ENCODE results near the gene COA8. TPM values are rescaled to one million over a fixed set of nuclear protein-coding genes. Genes with fewer than 3 reads are reported as not detected.

The COA8 gene
- total RNA-seq, 1 donor from 2014 or later: 45.8 TPM

DNA sequence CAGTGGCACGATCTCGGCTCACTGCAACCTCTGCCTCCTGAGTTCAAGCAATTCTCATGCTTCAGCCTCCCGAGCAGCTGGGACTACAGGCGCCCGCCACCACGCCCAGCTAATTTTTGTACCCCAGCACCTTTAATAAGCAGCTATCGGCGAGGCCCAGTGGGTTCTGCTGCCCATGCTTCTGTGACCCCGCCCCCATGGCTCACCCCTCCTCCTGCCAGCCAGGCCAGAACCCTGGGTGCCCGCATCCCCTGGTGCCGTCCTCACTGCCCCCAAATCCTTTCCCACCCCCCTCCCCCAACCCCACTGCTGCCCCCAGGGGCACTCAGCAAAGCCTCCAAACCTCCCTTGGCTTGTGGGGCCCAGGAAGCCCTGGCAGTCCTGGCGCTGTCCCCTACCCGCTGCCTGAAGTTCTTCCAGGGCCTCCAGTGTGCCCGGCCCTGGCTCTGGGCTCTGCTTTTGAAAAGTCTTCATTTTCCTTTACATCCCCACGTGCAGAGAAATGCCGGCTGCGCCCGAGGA is 14.8 kb upstream of the COA8 start:
- DNase-seq (ENCODE audit: low spot score): no peak

DNA sequence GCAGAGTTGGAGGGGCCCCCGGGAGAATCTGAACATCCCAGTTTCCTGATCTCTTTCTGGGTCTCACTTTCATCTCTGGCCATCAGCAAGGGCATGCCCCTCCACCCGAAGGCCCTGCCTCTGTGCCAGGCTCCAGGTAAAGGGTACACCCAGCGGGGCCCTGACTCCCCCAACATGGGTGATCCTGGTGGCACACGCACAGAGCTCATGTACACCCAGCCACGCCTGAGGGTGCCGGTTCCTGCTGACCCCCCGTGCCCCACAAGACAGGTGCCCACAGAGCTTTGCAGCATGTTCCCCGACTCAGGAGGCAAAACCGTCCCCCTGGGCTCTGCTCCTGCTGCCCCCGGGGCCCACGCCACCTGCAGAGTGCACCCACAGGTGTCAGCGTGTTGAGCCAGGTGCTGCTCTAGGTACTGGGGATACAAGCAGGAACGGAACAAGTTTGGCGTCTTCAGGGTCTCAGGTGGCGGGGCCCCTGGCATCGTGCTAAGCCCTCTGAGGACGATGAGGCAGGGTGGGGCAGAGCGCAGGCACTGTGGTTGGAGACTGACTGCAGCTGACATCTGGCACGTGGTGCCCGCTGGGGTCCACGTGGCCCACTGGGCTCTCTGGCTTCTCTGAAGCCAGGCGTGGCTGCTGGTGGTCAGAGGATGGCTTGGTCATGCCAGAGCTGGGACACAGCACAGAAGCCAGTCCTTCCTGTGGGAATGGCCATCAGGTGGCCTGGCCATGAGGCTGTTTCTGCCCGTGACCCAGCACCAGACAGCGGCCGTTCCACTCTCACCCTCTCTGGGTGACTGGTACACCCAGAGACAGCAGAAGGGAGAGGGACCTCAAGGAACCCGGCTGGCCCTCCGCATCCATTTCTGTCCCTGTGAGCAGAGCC is 14.1 kb upstream of the COA8 start:
- DNase-seq (ENCODE audit: low spot score): no peak

DNA sequence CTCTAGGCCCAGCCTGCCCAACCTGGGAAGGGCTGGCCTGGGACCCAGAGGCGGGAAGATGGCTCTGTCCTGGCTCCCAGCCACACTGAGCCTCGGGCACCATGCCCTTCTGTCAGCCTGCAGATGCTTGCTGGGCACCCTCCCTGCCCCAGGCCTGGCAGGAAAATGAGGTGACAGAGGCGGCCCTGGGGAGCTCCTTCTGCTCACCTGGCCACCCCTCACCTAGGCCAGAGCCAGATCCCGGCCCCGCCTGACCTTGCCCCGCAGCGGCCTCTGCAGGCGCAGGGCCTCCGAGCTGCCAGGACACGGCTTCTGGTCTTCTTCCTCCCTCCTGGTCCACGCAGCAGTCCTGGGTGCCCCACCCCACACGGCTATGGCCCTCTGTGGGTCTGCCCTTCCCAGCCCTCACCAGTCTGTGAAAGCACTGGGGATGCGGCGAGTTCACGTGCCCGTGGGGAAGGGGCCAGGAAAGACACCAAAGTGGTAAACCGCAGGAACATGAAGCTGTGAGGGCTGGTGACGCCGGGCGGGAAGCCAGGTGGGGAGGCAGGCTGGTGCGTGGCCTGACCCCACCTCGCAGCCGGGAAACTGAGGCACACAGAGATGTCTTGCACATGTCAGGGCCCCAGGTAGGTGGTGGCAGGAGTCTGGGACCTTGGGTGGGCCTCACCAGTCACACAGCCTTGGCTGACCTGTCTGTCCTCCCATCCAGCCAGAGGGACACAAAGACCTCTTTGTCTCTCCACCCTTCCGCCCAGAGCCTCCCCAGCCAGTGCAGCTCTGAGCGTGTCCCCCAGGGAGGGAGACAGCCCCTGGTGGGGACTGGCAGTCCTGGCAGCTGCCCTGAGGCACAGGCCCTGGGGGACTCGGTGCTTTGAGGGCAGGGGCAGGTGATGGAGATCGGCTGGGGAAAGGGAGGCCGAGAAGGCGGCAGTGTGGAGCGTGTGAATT is 13.1 kb upstream of the COA8 start:
- DNase-seq (ENCODE audit: low spot score): no peak

DNA sequence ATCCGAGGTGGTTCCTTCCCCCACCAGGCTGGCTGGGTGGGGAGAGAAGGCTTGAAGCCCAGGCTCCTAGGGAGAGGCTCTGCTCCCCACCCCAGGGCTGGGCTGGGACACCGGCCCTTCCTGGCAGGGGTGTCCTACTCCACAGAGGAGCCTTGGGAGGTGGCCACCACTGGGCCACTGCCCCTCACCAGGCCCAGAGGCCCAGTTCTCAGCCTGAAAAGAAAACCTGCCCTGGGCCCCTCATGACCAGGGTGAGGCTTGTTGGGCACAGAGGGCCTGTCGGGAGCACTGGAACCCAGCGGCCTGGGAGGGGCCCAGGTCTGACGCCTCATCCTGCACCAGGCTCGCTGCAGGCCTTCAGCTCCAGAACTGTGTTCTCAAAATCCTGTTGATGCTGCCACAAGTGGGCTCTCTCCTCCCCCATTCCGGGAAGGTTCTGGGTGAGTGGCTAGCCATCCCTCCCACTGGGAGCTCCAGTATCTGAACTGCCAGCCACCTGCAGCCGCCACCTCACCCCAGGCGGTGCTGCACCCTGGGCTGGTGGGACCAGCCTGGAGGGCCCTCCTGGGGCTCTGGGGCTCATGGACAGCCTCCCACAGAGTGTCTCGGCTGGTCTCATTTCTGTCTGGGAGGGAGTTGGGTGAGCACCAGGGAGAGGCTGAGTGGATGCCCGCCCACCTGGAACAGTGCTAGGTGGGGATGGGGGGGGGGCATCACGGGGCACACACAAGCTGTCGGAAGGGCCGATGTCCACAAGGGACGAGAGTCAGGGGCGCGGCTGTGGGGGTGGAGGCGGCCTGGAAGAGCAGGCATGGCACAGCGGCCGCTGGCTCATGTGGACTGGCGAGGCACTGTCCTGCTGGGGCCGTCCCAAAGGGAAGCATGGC is 12.1 kb upstream of the COA8 start:
- no peak for DNase-seq (ENCODE audit: low spot score)

DNA sequence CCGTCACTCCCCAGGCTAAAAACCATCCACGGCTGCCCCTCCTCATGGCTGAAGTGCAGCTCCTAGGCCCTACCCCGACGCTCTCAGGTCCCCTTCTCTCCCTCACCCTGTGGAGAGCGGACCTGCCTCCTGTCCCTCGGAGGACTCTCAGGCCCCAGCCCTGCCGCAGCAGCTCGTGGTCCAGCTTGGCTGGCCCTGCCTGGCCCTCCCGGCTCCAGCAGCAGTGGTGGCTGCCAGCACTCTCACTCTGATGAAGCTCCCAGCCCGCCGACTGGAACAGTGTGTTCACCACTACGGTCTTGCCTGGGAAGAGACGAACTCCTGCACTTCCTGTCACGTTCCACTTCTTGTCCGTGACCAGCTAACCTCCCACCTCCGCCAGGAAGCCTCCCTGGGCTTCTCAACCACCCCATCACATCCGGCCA is 11.4 kb upstream of the COA8 start:
- no peak for DNase-seq (ENCODE audit: low spot score)

DNA sequence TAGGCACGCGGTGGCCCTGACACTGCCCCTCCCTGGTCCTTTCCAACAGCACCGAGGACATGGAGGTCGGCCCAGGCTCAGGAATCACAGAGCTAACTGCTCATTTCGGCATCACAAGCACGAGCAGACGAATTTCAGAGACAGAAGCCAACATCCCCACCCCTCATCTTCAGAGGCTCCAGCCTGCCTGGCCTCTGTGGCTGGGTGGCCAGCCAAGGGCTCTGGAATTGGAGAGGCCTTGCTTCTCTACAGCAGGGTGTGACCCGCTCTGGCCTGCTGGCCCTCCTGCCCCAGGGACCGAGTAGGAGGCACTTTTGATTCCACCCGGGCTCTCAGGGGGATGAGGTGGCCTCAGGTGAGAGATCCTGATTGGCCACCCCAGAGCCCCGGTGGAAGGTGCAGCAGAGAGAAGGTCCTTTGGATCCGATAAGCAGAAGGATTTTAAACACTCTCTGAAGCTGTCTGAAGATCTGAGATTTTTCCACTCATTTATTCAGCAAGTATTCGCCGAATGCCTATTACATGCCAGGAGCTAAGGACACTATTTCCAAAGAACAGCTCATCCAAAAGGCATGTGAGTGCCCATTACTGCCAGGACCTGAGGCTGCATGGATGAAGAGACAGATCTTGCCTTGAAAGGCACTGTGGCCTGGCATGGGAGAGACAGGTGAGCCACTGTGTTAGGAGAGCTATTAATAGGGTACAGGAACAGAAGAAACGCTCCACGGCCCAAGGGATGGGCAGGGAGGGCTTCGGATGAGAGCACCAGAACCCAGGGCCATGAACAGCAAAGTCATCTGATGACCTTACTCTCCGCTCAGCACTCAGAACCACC is 10.5 kb upstream of the COA8 start:
- no peak for DNase-seq (ENCODE audit: low spot score)

DNA sequence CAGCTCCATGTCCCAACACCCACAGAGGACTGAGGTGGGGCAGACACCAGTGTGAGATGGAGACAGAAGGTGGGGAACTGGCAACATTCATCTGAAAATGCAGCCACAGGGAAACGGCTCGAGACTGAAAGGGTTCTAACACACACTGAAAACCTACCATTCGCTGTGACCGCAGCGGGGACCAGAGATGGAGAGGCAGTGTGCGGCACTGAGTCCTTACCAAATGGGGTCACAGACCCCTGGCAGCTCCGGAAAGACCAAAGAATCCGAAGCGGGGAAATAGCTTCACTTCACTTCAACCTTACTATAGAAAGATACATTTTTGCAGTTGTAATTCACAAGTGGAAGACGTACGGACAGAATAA is 9.9 kb upstream of the COA8 start:
- no peak for DNase-seq (ENCODE audit: low spot score)

DNA sequence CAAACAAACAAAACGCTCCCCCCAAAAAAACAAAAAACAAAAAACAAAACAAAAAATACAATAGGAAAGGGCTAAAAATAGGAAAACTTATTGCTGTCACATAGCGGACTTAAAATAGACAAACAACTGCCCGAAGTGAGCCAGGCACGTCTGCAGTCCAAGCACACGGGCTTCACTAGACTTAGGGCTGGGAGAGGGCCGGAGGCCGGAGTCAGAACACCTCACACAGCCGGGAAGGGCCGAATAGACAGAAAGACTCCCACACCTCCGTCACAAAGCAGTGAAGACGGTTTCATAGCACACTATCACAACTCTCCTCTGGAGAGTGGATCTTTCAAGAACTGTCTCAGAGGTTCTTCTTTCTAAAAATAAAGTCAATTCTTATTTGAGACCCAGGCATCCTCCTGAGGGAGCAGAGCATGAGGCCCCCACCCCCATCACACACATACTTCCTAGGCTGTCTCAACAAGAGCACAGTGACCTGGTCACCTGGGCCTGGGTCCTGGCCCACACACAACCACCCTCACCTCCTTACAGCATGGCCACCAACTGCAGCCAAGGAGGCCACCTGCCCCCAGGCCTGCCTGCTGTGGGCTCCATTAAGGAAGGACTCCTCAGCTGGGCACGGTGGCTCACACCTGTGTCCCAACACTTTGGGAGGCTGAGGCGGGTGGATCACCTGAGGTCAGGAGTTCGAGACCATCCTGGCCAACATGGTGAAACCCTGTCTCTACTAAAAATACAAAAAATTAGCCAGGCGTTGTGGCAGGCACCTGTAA is 7.0 kb upstream of the COA8 start:
- no peak for DNase-seq (ENCODE audit: low spot score)

DNA sequence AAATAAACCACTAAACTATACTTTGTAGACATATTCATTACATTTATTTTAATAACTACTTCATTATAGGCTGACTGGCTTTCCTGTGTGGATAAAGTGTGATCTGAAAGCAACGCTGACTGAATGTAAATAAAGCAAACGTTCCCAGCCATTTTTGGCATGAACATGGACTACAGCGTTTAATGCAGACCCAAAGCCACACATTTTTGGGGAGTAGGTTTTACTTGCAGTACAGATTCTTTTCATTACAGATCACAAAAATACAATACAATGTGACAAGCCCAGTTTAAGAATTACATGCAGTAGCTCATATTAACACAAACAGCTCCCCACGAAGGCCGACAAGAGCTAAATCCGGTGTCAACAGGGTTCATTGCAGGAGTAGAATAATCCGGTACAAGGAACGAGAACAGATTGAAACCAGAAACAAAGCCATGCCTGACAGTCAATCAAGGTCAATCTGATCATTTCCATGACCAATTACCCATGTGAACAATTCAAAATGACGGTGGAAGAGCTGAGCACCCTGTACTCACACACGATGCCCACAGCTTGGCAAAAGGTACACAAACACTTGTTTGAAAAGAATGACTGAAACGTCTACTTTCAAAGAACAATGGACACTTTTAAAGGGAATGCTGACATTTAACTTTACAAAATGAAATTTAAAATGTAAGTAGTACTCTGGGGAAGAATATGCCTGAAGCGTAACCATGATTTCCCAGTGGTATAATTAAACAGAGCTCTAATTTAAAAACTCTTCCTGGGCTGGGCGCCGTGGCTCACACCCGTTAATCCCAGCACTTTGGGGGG is 5.6 kb upstream of the COA8 start:
- DNase-seq (ENCODE audit: low spot score): no peak

DNA sequence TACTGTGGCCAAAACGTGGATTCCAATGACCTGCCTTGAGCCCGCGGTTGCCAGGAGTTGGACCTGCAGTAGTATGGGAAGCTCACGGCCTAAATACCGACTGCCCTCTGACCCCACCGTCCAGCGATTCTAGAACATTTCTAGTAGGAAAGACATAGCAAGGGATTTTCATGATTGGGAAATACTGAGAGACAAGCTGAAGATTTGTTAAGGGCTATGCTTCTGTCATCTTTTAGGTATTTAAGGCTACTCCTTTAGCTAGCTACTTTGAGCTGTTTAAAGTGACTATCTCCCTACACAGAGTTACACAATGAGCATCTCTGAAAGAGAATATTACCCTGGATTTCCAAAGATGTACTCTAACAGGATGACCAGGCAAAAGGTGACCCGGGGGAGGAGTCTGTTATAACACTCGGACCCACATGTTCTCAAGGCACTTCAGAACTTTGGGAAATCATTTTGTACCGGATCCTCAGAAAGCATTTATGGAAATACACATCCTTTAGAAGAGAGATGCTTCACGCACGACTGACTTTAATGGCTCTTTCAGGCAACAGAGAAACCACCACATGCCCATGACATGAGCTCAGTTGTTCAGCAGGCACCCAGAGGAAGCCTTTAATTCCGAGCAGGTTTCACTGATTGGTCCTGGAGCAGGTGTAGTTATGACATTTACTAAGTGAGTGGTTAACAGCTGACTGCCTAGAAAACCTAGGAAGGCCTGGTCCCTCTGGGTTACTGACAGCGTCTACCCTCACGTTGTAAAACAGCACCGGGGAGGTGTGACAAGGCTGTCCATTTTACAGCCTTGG is 4.5 kb upstream of the COA8 start:
- DNase-seq (ENCODE audit: low spot score): no peak

DNA sequence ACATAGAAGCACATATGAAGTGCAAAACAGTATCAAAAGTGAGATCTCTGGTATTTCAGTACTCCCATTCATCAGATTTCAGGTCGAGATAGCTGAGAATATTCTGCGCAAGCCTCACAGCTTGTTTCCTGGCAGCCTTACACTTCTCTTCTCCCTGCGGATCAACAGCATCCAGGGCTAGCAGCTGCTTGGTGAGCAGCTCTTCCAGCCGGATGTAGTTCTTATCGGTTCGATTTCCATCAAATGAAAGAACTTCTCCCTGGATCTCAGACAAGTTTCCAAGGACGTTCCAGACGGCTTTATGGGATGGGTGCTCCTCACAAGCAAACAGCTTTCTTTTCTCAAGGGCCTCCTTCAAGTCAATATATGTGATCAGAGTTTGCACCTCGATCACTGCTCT is 3.0 kb upstream of the COA8 start:
- DNase-seq (ENCODE audit: low spot score): no peak

DNA sequence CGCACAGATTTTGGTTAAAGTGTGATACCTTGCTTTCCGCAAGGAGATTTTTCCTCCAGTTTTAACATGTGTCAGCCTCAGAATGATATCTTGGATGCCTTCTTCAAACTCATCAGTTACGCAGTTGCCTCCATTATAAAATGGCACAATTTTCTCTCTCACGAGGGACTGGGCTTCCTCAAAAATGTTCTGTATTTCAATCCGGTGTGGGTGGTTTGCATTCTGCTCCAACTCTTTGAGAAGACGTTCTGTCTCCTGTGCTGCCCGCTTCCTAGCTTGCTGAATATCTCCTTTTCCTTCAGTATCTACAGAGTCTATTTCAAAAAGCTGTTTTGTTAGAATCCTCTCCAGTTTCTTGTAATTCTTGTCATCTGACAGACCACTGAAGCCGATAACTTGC is 2.1 kb upstream of the COA8 start:
- DNase-seq (ENCODE audit: low spot score): no peak

DNA sequence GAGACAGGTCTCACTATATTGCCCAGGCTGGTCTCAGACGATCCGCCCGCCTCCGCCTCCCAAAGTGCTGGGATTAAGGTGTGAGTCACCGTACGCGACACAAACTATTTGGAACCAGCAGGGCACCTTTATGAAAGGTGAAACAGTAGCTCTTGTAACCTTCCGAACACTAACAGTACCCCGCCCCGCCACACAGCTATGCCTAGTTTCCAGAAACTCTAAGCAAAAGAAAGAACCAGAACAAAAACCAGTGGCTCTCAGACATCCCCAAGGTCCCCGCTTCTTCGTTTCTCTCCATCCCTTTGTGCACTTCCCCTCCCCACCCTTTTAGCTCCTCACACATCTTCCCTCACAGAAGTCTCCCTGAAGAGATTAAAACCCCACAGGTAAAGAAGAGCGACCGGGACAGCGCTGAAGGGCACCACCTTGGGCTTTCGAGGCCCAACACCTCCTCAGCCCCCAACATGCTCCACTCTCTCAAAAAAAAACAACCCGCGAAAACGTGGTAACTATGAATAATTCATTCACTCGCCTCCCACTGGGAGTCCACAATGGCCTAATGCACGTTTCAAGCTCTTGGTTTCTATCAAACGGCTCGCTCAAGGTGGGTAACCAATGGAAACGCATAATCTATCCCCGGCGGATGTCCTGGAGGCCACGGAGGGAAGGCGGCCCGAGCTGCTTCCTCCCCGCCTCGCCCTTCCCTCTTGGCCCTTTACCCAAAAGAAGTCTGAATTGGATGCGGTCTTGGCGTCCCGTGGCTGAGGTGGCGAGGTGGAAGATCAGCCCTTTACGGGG is 1.2 kb upstream of the COA8 start:
- DNase-seq (ENCODE audit: low spot score): no peak

DNA sequence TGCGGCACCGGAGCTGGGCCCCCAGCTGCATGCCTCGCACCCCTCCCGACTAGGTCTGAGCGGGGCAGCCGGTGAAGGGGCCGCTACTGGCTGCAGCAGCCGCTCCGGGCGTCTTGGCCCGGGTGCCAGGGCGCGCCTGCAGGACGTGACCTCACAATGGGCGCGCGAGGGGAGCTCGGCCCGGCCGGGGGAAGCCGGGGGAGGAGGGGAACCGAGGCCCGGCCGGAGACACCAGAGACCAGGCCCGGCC is 656 bp upstream of the COA8 start:
- no peak for DNase-seq (ENCODE audit: low spot score)

DNA sequence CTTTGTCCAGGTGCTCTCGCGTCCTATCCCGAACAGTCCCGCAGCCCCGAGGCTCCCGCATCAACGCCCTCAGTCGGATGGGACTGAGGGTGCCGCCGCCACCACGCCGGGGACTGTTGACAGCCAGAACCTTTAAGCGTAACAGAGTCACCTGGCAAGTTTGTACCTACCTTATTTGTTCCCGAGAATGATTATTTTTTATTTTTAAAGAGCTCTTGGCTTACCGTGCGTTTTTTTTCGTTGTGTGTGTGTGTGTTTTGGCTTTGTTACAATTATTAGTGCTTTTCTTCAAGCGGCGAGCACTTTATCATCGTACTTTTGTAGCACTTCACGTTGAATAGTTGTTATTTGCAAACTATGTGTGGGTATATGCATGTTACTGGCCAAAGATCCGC is 463 bp downstream of the COA8 start:
- DNase-seq (ENCODE audit: low spot score): no peak

DNA sequence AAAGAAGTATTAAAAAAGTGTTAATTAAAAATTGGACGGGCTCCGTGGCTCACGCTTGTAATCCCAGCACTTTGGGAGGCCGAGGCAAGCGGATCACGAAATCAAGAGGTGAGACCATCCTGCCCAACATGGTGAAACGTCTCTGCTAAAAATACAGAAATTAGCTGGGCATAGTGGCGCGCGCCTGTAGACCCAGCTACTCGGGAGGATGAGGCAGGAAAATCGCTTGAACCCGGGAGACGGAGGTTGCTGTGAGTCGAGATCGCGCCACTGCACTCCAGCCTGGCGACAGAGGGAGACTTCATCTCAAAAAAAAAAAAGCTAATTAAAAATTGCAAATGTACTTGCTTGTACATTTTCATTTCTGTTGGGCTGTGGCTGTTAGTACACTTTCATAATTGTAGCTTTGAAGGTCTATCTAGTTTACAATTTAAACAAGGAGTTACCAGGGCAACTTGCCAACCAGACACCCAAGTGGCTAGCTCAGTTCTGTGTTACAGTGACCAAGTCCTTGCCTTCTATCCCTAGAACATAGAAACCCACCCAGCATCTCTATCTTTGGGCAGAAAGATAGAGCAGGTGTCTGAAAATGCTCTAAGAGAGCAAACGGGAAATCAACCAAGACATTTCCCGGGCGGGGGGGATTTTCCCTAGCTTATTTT is 1.2 kb downstream of the COA8 start:
- no peak for DNase-seq (ENCODE audit: low spot score)

DNA sequence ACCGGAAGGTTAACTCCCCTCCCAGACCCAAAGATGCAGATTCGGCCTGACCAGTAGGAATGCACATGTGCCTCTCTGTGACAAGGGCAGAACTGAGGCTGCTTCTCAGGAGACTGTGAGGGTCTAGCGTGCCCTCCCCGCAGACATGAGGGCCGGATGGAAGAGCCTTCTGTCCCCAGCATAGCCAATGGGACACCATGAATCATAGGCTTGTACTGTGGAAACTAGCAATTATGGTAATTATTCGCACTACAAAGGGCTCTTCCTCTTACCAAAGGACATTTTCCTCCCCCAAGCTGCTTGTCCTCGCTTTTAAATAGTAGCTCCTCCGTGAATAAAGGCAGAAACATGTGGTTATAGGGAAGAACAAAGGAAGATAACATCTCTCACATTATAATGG is 6.2 kb downstream of the COA8 start:
- DNase-seq (ENCODE audit: low spot score): no peak

All from mesenteric fat pad (tissue), 1 donor.